ENCODE results near the gene ZCCHC14. TPM values are rescaled to one million over a fixed set of nuclear protein-coding genes. Genes with fewer than 3 reads are reported as not detected.

The ZCCHC14 gene
- total and polyA plus RNA-seq, 11 donors, result 6.4 to 18.4 (median 16.1) TPM

DNA sequence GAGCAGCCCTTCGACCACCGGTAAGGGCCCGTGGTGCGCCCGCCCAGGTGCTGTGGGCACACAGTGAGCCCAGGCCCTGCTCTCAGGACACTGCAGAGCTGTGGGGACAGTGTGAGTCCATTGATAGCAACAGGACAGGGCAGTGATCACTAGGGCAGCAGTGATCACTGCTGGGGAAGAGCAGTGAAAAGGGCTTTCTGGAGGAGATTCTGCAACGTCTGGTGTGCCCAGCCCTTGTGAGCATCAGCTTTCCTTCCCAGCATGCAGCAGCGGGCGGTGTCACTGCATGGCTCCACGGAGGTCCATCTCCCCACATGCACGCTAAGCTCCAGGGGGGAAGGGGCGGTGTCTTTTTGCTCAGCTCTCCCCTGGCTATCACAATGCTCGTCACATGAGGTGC is 68.6 kb downstream of the ZCCHC14 start:
- Histone ChIP-seq H3K27ac (no peak overlapping the region), H3K9me3 (no peaks in the 10 kb centered on the region), H3K4me1 (peaks cover 0 to 9% (median 0%) of the 10 kb centered on the region in 12 donors), H3K36me3 (peaks cover 0 to 66% (median 49%) of the 10 kb centered on the region in 9 donors), H3K4me3 (no peak overlapping the region), H3K27me3 (no peaks in the 10 kb centered on the region)
- 70 to 74% (median 73%) methylated on average over 11 to 12 of the region's 12 CpGs for whole genome bisulfite sequencing, 4 donors
- no peak for DNase-seq
- TF ChIP-seq POLR2A (IDR thresholded peaks at IDR 0.05), result no peak
- TF ChIP-seq CTCF (IDR thresholded peaks at IDR 0.05), result no peak
- intact Hi-C loops (cut with DNase I), result loop anchor here in 1 of 10 donors (10.0 kb wide), 1 partner anchor 121 kb away; no protein-coding TSS in a partner anchor
- peak in 1 of 4 donors; percentile 12 for ATAC-seq

DNA sequence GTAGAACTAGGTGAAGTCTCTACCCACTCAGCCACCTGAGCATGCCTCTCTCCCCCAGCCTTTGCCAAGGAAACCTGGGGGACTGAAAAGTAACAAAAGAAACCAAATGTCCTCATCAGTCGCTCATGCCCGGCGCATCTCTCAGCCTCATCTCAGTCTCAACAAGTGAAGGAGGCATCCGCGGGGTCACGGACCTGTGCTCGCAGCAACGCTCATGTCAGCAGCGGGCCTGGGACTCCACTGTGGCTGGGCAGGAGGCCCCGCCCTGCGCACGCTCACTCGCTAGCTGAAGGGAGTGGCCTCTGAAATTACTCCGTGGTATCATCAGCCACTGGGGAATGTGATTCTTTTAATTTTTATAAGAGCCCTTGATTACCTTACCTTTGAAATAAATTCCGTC is 69.4 kb downstream of the ZCCHC14 start:
- intact Hi-C loops (cut with DNase I), result loop anchor here in 1 of 10 donors (10.0 kb wide), 1 partner anchor 121 kb away; no protein-coding TSS in a partner anchor
- no peak for DNase-seq
- Histone ChIP-seq H3K4me3 (no peak overlapping the region), H3K4me1 (peaks cover 0 to 9% (median 0%) of the 10 kb centered on the region in 12 donors), H3K27me3 (no peaks in the 10 kb centered on the region), H3K36me3 (peaks cover 0 to 68% (median 51%) of the 10 kb centered on the region in 9 donors), H3K9me3 (no peaks in the 10 kb centered on the region), H3K27ac (no peak overlapping the region)
- no peak for ATAC-seq
- TF ChIP-seq CTCF (IDR thresholded peaks at IDR 0.05), result no peak
- TF ChIP-seq POLR2A (IDR thresholded peaks at IDR 0.05), result no peak
- 90 to 95% (median 93%) methylated on average over 15 of the region's 15 CpGs for WGBS, 4 donors

GRCh38 chr16:87422106-87422505 is 70.7 kb downstream of the ZCCHC14 start:
- TF ChIP-seq POLR2A (IDR thresholded peaks at IDR 0.05) (no peak), CTCF (IDR thresholded peaks at IDR 0.05) (no peak)
- intact Hi-C loops (cut with DNase I), result loop anchor here in 1 of 10 donors (10.0 kb wide), 1 partner anchor 123 kb away; no protein-coding TSS in a partner anchor
- Histone ChIP-seq H3K36me3 (peaks cover 0 to 75% (median 63%) of the 10 kb centered on the region in 9 donors), H3K27ac (no peak overlapping the region), H3K4me1 (peaks cover 0 to 13% (median 0%) of the 10 kb centered on the region in 12 donors), H3K9me3 (no peaks in the 10 kb centered on the region), H3K27me3 (no peaks in the 10 kb centered on the region), H3K4me3 (no peak overlapping the region)
- ATAC-seq (no peak), DNase-seq (no peak)
- 95 to 97% (median 96%) methylated on average over 11 of the region's 11 CpGs for WGBS, 4 donors

GRCh38 chr16:87421003-87421912 is 71.6 kb downstream of the ZCCHC14 start:
- WGBS, 4 donors, result 93 to 96% (median 95%) methylated on average over 11 to 25 of the region's 25 CpGs
- H3K27me3 ChIP-seq, result no peaks in the 10 kb centered on the region
- intact Hi-C loops (cut with DNase I), result loop anchor here in 1 of 10 donors (10.0 kb wide), 1 partner anchor 124 kb away; no protein-coding TSS in a partner anchor

More at GRCh38 chr16:87421003-87421912, 71.6 kb downstream of the ZCCHC14 start:
- Histone ChIP-seq H3K4me1 (peaks cover 0 to 15% (median 0%) of the 10 kb centered on the region in 12 donors), H3K9me3 (no peaks in the 10 kb centered on the region), H3K27ac (no peak overlapping the region), H3K36me3 (peaks cover 0 to 82% (median 71%) of the 10 kb centered on the region in 9 donors), H3K4me3 (no peak overlapping the region)
- ATAC-seq (no peak), DNase-seq (no peak)
- TF ChIP-seq CTCF (IDR thresholded peaks at IDR 0.05) (no peak), POLR2A (IDR thresholded peaks at IDR 0.05) (no peak)
